GM21723 (cell line): Measurements from ENCODE around the gene LNX1.

Experiments used
- ATAC-seq: cut with Tn5 transposase; IDR thresholded peaks from one replicate; pipeline ENCODE4 v1.9.1; 2021; ENCODE audit warnings: mild to moderate bottlenecking, moderate library complexity; ENCODE audit not compliant: unreplicated experiment

LNX1 gene

DNA sequence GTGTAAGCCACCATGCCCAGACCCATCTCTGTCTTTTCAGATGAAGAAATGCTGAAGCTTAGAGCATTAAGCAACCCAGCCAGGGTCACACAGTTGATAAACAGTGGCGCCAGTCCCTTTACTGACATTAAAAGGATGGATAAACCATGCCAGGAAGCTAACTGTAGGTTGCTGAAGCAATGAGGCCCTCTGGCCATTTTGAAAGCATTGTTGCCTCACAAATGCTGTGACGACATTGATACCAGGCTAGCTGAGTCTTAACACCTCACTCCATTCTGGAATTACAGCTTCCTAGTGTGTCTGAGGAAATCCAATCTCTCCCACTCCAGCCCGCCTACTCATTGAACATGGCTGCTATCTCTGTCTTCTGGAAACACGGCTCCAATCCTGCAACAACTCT is 89.7 kb downstream of the LNX1 start:
- ATAC-seq, result no peak

DNA sequence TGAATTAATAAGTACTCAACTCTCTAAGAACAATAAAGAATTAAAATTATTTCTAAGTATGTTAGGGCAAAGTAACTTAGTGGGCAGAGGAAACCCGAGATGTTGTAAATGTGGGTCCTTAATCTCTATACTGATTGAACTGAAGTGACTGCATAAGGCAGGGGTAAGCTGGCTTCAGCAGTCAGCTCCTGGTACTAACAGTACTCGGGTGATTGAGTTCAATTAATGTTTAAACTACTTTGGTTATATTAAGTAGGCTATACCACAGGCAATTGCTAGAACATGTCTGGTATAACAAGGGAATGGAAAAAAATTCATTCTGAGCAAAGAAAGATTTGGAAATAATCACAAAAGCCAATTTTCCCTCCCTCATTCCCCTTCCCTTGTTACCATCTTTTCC is 90.7 kb downstream of the LNX1 start:
- ATAC-seq, result no peak

DNA sequence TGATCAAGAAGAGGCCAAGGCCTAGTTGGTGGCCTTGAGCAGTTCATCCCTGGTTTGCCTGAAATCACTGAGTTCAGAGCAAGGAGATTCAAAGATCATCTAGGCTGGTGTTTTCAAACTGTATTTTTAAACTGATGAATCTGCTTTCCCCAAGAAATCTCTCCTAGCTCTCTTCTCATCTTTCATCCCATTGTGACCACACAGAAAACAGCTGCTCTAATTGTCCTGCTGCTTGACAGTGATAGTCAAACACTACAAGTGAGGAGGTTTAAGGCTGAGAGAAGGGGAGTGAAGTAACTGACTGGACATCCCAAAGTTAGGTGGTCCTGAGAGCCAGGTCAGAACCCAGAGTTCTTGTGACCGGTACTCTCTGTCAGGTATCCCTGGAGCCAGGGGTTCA is 91.5 kb downstream of the LNX1 start:
- ATAC-seq, result no peak

DNA sequence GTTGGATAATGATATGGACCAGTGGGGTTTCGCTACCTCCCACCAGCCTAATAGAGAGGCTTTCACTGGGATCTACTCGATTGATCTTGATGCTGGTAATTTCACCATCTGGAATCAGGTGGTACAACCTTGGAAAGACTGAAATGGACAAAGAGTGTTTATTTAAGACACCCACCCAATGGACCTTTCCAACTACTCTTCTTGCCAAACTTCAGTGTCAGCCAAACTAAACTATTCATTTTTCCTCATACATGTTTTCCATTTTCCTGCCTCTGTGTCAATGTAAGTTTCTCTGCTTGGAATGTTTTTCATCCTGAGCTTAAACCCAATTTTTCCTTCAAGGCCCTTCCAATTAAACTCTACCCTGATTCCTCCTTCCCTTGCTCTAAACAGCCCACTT is 92.6 kb downstream of the LNX1 start:
- no peak for ATAC-seq

DNA sequence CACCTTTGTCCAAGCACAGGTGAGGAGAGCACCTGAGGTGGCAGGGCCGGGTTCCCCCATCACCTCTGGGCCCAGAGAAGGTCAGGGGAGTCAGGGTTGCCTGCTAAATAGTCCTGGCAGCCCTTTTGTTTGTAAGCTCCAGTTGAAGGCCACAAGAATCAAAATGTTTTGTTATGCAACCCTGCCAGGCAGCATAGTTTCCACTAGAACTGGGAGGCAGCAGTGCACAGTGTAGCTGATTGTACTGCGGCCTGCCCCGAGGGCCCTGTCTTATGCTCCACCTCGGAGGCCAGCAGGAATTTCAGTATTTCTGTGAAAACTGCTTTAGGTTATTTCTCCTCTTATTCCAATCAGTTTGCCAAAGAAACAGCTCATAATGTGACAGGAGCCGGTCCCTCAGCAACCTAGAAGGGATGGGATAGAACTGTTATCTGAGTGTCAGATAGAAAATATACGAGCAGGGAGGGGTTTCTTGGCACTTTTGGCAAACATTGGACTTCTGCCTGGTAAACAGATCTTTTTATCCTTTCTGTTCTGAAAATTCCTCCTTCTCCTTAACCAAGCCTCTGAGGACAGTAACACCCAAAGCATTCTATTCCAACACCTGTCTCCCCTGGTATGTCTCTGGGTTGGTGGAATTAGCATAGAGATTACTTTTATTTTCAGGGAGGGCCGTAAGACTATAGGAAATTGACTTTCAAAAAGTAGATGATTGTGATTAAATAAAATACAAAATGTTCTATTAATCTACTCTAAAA is 93.6 kb downstream of the LNX1 start:
- no peak for ATAC-seq

DNA sequence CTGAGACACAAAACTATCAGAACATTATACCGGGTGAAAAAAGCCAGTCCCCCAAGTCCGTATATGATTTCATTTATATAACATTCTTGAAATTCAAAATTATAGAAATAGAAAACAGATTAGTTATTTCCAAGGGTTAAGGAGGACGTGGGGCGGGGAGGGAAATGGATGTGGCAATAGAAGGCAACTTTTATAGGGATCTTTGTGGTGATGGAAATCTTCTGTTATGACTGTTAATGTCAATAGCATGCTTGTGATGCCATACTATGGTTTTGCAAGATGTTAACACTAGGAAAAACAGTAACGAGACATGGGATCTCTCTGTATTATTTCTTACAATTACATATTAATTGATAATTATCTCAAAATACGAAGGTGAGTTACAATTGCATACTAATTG is 96.4 kb downstream of the LNX1 start:
- no peak for ATAC-seq

DNA sequence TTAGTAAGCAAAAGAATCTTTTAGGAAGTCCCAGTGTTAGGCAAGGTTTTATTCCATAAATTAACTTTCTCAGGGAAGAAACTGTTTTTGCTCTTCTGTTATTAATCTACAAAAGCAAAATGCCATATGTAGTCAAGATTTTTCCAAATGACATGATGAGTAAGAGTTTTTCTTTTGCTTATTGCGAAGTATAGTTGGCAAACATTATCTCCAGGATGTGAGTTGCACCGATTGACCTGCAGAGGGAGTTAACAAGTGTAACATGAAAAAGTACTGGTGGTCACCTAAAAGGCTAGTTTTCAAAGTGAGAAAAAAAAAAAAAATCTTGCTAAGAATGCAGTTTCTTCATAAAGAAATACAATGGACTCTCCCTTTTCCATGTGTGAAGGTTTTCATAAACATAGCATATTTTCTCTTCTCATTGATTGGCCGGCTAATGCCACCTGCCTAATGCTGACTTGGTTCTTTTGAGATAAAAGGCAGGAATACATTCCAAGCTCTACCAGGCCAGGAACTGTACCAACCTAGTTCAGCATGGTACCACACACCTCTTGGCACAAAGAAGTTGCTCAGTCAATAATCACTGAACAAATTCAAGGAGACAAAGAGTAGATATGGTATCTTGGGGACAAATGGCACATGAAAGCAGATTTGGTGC is 100.2 kb downstream of the LNX1 start:
- ATAC-seq, result no peak

DNA sequence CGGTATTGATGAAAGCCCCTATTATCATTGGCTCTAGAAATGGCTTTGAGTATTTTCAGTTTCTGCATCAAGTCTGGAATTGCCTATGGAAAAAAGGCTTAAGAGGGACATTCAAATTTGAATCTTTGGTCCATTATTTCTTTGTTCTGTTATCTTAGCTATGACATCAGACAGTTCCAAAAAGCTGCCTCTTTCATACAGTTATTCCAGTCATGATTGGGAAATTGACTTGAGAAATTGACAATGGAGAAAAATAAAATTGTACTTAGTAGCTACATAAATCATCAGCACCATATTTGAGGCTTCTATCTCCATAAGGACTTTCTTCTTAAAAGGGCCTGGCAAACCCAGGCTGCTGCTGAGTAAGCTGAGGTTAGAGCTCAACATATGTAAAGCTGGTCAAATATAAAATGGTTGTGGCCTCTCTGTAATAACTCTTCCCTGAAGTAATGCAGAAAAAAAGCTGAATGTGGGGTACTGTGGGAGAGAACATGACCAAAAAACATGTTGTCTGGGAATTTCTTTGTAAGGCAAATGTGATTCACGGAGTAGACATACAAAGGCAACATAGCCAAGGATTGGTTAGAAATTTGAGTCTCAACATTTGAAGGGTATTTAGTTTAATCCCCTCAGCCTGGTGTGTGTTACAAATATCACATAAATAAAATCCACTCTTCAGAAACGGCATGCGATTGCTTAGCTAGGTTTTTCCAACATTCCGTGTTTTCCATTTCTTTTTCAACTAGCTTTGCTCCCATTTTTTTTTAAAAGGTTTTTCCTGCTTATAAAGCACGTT is 100.9 kb downstream of the LNX1 start:
- no peak for ATAC-seq

DNA sequence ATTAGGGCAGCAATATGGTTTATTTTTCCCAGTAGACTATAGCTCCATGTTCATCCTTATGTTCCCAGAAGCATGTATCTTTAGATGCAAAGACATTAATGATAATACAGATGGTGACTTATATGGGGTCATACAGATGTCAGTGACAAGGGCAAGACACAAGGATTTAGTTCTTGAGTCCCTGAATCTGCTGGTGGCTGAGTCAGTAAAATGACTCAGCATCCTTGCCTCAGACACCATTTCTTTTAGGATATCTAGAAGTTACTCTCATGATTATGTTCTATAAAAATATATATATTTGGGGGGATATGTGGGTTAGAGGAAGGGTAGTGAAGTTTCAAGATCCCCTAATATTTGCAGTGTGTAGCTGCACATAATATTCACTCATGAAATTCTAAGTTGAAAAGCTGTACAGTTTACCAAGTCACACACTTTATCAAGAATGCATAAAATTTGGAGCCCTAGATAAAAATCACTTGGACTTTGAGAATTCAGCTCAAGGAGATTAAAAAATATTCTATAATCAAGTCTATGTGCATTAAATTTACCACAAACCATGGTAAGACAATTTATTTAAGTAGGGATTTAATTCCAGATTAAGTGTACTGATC is 101.9 kb downstream of the LNX1 start:
- no peak for ATAC-seq

DNA sequence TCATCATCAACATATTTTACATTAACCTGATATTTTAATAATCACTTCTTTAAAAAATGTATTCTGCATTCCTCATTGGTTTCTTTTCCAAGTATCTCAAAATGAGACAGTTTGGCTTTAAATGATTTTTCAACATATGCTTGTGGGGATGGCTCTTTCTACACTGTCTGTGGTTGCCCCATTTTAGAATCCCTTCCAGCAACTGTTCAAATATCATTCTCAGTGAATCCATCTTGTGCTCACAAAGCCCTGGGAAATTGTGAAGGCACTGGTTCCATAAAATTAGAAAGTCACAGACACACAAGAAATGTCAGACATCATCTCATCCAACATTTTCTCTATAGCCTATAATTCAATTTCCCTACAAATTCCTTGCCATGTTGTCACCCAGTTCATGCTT is 103.5 kb downstream of the LNX1 start:
- no peak for ATAC-seq

DNA sequence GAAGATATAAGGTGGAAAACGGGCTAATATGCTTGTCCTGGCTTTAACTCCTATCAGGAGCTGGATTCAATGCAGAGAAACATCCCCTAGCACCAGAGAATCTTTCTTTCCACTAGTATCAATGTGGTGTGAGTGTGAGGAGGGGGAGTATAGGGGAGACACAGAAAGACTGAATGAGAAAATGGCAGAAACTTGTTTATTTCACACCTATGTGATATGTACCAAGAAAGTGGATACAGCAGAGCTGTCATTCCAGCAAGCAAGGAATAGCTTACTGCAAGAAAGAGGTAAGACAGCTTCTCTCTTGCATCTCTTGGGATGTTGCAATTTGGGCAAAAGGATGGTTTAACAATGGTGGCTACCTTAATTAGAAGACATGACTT is 105.6 kb downstream of the LNX1 start:
- ATAC-seq, result no peak

DNA sequence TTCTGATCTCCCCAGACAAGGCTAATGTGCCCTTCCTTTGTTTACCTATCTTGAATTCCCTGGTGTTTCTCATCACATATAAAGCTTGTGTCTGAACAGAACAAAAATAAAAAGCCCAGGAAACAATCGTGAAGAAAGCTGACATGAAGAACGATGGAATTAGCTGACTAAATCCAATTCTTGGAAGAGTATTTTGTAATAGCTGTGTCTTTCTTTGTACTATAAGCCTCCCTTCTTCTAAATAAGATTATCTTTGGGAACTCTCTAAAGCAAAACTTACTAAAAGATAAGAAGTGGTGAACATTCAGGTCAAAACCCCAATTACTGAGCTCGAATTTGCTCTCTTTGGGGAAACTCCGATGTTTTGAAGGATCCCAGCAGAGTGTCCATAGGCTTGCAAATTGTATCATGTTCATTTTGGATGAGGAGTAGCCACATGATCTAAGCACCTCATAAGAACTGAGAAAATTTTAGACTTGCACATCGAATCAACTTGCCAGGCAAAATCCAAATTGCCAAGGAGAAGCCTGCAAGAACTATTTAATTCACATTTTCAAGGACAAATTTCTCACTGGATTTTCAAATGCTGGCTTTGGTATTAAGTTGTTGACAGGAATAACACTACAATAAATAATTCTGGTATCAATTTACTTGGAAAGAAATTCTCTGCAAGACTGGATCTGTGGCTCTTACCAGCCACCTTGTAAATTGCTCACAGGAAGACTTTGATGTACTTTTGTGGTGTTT is 106.2 kb downstream of the LNX1 start:
- no peak for ATAC-seq

DNA sequence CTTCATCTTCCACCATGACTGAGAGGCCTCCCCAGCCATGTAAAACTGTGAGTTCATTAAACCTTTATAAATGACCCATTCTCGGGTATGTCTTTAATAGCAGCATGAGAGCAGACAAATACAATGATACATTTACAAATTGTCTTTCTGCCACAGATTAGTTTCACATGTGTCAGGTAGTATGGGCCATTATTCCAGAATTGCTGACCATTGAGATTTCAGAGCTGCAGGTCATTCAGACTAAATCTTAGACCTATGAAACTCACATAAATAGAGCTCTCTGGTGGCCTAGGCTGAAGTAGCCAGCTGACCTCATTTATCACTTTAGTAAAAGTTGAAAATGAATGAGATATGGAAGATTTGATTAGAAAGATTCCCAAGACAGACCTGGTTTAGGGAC is 108.0 kb downstream of the LNX1 start:
- ATAC-seq, result no peak

DNA sequence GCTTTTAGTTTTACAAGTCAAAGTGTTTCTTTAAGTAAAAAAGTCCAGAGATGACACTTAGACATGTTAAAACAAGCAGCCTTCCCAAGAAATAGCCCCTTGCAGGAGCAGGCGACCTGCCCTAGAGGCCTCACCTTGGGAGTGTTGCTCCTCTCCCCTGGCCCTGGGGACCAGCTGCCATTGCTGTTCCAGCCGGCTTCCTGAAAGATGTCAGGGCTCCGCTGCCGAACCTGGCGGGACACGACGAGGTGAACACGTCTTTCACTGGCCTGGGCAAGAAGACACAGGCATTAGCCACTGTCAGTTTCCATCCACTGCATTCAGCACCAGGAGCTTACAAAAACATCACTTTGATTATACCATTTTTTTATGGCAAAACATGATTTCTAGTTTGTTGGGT is 109.7 kb downstream of the LNX1 start:
- no peak for ATAC-seq

DNA sequence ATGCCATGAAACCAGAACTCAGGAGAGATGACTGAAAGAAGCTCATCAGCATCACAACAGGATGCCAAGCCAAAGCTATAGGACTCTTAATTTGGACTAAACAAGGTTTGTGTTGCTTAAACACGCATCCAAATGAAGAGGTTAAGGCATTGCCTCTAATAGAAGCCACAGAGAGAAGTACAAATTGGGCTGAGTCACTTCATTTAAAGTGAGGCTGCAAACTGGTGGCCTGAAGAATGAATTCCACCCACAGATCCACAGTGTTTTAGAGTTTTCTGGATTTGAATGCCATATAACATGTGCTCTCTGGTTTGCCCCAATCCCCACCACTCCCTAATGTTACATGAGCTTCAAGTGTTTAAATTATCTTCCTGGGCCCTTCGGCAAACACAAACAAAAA is 110.4 kb downstream of the LNX1 start:
- ATAC-seq, result no peak

DNA sequence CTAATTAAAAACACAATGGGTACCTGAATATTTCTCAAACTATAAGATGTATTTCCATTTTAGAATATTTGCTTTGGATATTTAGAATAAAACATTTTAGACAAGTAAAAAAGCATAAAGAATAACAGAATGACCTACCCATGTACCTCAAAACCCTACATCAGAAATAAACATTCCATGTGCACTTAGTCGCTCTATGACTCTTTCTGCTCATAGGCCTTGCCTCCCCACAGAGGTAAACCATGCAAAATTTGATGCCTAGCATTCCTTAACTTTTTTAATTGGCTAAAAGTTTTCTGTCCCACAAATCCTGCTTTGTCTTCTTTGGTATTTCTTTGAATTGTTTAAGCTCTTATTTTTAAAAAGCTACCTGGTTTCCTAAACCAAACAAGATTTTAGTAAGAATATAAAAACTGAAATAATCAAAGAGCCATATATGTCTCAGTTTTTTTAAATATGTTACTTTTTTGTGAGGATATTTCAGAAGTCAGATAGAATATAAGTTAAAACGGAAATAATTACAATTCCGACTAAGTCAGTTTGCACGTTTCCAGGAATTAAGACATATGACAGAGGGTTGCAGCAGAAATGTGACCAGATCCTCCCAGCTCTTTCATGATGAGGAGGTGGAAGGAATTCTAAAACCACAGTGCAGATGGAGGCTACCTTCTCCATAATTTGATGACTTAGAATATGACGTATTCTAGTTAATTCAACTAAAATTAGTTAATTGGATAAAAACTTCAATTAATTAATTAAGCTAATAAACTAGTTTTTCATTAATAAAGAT is 111.4 kb downstream of the LNX1 start:
- no peak for ATAC-seq

DNA sequence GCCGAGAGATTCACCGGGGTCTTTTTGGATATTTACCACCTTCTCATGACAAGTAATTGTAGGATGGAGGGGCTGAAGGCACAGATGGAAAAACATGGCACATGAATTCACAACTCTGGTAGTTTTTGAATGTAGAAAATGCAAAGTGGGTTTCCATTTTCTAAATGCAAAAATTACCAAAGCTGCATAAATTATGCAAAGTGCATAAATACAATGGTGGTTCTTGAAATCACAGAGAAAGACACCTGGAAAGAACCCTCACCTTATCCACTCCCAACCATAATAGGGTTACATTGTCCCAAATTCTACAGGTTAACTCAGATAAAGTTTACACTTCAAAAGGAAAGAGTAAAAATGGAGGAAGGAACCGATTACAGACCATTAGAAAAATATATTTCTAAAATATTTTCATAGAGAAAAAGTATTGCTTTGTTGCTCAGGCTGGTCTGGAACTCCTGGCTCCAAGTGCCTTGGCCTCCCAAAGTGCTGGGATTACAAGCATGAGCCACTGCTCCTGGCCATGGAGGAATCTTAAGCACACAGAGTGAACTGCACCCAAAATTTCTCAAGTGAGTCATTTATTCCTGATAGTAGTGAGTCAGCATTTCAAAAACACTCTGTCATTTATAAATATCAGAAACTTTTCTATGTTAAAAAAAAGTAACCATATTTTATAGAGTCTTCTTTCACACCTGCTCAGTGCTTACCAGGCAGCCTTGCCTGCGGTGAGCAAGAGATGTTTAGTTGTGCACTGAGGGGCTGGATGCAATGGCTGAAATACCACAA is 112.4 kb downstream of the LNX1 start:
- no peak for ATAC-seq

DNA sequence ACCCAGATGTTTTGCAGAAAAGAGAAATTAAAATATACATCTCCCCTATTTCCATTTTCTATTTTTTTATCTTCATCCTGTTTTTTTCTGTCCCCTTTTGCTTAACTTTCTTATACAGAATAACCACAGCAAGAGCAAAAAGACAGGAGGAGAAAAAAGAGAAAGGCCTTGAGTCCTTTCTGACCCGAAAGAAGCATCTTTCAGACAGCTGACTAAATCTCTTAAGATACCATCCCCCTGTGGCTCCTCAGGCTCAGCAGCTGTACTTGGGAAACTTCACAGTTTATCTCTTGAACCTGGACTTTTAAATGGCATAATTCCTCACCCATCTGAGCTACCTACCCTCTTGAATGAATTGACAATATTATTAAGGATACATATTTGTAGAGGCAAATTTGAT is 113.7 kb downstream of the LNX1 start:
- no peak for ATAC-seq

DNA sequence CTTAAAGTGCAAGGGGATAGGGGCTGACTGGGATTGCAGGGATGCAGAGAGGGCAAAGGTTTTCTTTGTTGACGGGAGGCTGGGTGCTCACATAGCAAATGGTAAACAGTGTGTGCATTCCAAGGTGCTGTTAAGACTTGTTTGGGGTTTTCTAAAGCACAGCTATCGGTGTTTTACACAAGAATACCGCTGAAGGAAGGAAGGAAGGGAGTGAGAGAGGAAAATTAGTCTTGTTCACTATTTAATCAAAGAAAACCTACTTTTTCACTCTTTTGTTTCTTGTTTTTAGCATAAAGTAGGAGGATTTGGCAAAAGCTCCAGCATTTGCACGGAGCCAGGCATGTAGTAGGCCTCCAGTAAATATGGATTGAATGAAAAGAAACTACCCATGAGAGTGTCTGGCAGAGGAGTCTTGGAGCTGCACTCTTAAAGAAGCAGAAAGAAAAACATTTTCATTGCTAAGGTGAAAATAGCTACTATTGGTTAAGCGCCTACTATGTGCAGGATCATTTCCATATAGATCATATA is 114.2 kb downstream of the LNX1 start:
- ATAC-seq, result no peak
